Suprapubic skin (tissue), 4 donors: ENCODE data around the gene WDR73. TPM values are rescaled to one million over a fixed set of nuclear protein-coding genes. Genes with fewer than 3 reads are reported as not detected.

Experiments used
- DNase-seq, 2 donors: peaks; one replicate each; pipeline ENCODE4 v3.0.0-alpha.2; 2019; ENCODE audit warnings: low spot score in 2 of 2
- H3K27ac ChIP-seq: fragments of 200-600 bp; sonication (generic); one replicate; pipeline ENCODE4 v1.5.1; 2019
- H3K27me3 ChIP-seq: fragments of 200-600 bp; sonication (generic); one replicate; pipeline ENCODE4 v1.5.1; 2019
- H3K36me3 ChIP-seq: fragments of 200-600 bp; sonication (generic); one replicate; pipeline ENCODE4 v1.5.1; 2019
- H3K4me1 ChIP-seq: fragments of 200-600 bp; sonication (generic); one replicate; pipeline ENCODE4 v1.5.1; 2019
- H3K4me3 ChIP-seq: fragments of 200-600 bp; sonication (generic); one replicate; pipeline ENCODE4 v1.5.1; 2019; ENCODE audit warnings: mild to moderate bottlenecking
- H3K9me3 ChIP-seq: fragments of 200-600 bp; sonication (generic); one replicate; pipeline ENCODE4 v1.5.1; 2019
- EP300 ChIP-seq: sonication (generic); formaldehyde crosslinking; IDR thresholded peaks from one replicate; pipeline ENCODE4 v1.6.1; 2017; ENCODE audit warnings: antibody characterized with exemption
- POLR2A ChIP-seq, 2 donors: fragments of 450-650 bp; IDR thresholded peaks; one replicate each; pipeline ENCODE4 v1.6.1; 2017; ENCODE audit warnings: antibody characterized with exemption in 2 of 2, mild to moderate bottlenecking in 2 of 2, moderate library complexity in 2 of 2
- POLR2AphosphoS5 ChIP-seq, 3 donors: sonication (generic); formaldehyde crosslinking; IDR thresholded peaks; one replicate each; pipeline ENCODE4 v1.6.1; 2017; ENCODE audit warnings: antibody characterized with exemption in 3 of 3
- whole genome bisulfite sequencing: methylation state at CpG from one replicate; pipeline ENCODE4 v1.1.5; 2018; 5-methylcytosine and 5-hydroxymethylcytosine counted together
- total RNA-seq, 4 donors: library from RNA; depleted of rRNA; stranded (reverse); fragments of >200 nt; gene quantifications; one replicate each; pipeline ENCODE4 v1.1.0, GENCODE V29; 2016
- TF ChIP-seq, protein P1 (sequence below), 2 donors: fragments of 200-600 bp in 1 of 2; fragments of 450-650 bp in 1 of 2; sonication (generic) in 1 of 2; IDR thresholded peaks; one replicate each; pipeline ENCODE4 v1.5.1; 2016 to 2019; ENCODE audit warnings: antibody characterized with exemption in 2 of 2, mild to moderate bottlenecking in 1 of 2, moderate library complexity in 1 of 2

WDR73 gene
- total RNA-seq, 4 donors from 2014 or later, result 16.0 to 39.9 (median 27.2) TPM

DNA sequence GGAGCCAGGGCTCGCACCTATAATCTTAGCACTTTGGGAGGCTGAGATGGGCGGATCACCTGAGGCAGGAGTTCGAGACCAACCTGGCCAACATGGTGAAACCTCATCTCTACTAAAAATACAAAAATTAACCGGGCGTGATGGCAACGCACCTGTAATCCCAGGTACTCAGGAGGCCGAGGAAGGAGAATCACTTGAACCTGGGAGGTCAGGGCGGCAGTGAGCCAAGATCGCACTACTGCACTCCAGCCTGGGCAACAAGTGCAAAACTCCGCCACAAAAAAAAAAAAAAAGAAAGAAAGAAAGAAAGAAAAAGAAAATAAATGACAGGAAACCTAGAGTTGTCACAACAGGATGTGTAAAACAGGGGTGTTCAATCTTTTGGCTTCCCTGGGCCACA, 6.9 kb upstream of the WDR73 start:
- Histone ChIP-seq H3K27me3 (no peaks in the 10 kb centered on the region), H3K9me3 (no peaks in the 10 kb centered on the region), H3K36me3 (peaks cover 14% of the 10 kb centered on the region), H3K27ac (no peak overlapping the region), H3K4me3 (no peak overlapping the region), H3K4me1 (peaks cover 21% of the 10 kb centered on the region)
- TF ChIP-seq, protein P1, sequence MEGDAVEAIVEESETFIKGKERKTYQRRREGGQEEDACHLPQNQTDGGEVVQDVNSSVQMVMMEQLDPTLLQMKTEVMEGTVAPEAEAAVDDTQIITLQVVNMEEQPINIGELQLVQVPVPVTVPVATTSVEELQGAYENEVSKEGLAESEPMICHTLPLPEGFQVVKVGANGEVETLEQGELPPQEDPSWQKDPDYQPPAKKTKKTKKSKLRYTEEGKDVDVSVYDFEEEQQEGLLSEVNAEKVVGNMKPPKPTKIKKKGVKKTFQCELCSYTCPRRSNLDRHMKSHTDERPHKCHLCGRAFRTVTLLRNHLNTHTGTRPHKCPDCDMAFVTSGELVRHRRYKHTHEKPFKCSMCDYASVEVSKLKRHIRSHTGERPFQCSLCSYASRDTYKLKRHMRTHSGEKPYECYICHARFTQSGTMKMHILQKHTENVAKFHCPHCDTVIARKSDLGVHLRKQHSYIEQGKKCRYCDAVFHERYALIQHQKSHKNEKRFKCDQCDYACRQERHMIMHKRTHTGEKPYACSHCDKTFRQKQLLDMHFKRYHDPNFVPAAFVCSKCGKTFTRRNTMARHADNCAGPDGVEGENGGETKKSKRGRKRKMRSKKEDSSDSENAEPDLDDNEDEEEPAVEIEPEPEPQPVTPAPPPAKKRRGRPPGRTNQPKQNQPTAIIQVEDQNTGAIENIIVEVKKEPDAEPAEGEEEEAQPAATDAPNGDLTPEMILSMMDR (IDR thresholded peaks at IDR 0.05), result no peak
- TF ChIP-seq EP300 (no peak), POLR2AphosphoS5 (IDR thresholded peaks at IDR 0.05) (no peak), POLR2A (IDR thresholded peaks at IDR 0.05) (no peak)
- 96% methylated on average over 10 of the region's 10 CpGs for WGBS
- no peak for DNase-seq

DNA sequence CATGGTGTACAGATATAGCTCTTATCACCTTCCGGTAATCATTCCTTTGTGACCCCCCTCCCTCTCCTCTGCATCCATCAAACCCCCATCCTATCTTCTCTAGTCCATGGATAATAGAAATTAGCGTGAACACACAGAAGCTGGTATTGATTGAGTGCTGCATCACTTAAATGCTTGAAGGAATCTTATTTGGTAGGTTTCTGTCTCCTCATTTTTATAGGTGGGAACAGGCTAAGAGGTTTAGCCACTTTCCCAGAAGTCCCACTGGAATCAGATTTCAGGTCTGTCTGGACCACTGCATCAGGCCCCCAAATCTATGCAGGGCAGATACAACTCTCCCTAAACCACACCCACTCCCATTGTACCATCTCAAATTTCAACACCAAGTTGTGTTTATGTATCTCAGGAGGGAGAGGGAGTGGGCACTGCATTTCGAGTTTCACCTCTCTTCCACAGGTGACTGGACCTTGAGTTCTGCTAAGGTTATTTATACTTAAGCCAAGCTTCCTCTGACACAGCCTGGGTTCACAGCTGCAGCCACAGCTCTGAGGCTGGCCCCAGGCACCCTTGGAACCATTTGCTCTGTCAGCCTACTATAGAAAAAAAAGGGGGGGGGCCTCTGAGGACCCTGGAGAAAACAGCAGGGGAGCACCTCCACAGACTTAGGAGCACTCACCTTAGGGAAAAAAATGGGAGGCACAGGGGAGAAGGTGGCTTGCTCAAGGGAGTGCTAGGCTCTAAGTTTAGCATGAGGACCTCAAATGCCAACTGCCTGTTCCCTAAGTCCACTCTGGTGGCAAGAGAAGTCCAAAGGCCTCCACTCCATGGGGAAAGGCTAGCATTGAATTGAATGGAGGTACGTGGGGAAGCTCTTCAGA, 6.1 kb upstream of the WDR73 start:
- peaks cover 5% of the 10 kb centered on the region for H3K36me3 ChIP-seq
- H3K4me1 ChIP-seq, result peaks cover 26% of the 10 kb centered on the region
- H3K4me3 ChIP-seq, result no peak overlapping the region
- no peak for TF ChIP-seq EP300
- no peaks in the 10 kb centered on the region for H3K9me3 ChIP-seq
- no peaks in the 10 kb centered on the region for H3K27me3 ChIP-seq
- DNase-seq, result no peak
- H3K27ac ChIP-seq, result no peak overlapping the region
- WGBS, result 80% methylated on average over 4 of the region's 4 CpGs

DNA sequence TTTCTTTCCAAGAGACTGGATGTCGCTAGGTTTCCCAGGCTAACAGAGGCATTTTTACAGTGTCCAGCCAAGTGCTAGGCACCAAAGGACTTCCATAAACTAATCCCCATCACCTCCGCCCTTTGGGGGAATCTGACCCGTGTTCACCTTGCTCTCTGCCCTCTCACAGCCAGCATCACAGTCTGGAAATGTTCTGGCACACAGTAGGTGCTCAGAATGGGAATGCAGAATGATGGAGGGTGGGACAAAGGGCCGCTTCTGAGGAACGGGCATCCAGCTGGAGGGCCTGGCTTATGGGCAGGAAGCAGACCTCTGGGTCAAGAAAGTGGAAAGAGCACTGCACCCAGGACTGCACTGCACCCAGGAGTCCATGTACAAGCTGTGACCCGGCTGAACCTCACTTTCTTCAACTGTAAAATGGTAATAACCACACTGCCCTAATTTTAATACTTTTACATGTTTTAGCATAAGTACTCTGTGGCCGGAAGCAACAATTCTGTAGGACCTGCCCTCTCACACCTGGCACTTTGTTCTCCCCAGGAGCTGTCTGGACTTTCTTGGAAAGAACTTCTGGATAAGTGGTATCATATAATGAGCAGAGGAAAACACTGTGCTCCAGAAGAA, 4.8 kb upstream of the WDR73 start:
- H3K4me1 ChIP-seq, result peaks cover 32% of the 10 kb centered on the region
- H3K36me3 ChIP-seq, result no peaks in the 10 kb centered on the region
- peak overlapping the region; percentile 74 for H3K4me3 ChIP-seq
- WGBS, result 37% methylated on average over 6 of the region's 7 CpGs
- no peaks in the 10 kb centered on the region for H3K9me3 ChIP-seq
- TF ChIP-seq, protein P1 (IDR thresholded peaks at IDR 0.05), result no peak
- TF ChIP-seq EP300 (no peak), POLR2AphosphoS5 (IDR thresholded peaks at IDR 0.05) (no peak), POLR2A (IDR thresholded peaks at IDR 0.05) (no peak)
- peak overlapping the region; percentile 76 for H3K27ac ChIP-seq
- no peaks in the 10 kb centered on the region for H3K27me3 ChIP-seq
- no peak for DNase-seq

DNA sequence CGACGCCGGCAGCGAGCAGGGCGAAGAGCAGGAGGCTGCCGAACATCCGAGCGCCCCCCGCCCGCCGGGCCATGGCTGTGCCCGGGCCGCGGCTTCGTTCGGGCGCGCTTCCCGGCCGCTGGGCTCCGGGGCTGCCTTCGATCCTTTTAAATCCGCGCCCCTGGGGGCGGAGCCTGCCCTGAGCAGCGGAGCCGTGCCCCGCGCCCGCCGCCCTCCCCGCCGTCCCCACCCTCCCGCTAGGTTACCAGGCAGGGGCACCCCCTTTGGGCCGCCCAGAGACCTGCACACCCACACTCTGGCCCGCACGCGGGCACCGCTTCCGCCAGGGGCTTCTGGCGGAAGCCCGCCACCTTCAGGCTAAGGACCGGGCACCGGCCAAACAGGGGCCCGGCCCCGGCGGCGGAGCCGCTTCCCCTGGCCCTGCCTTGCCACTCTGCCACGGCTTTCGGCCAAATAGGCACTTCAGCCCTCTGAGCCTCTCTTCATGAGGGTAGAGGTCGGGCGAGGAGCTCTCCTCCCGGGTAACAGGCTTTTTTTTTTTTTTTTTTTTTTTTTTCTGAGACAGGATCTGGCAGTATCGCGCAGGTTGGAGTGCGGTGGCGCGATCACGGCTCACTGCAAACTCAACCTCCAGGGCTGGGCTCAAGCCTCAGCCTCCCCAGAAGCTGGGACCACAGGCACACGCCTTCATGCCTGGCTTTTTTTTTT, 4.2 kb upstream of the WDR73 start, which contains the start of gene NMB:
Gene NMB (minus strand): TSS at position 120 of the 708 bp plus-strand sequence. CDS start 47 bp downstream, at position 73.
- peak within 1 kb of the TSS; percentile 76 for H3K27ac ChIP-seq
- peak within 1 kb of the TSS; percentile 74 for H3K4me3 ChIP-seq
- WGBS, result 0% methylated on average over 13 of the region's 61 CpGs
- TF ChIP-seq, protein P1 (IDR thresholded peaks at IDR 0.05), result peak; percentile 36 to 74
- no peak for TF ChIP-seq EP300
- peak; percentile 85 to 88 for DNase-seq
- H3K4me1 ChIP-seq, result peaks cover 37% of the 10 kb centered on the region
- H3K36me3 ChIP-seq, result no peaks in the 10 kb centered on the region
- no peaks in the 10 kb centered on the region for H3K9me3 ChIP-seq
- H3K27me3 ChIP-seq, result no peaks in the 10 kb centered on the region

DNA sequence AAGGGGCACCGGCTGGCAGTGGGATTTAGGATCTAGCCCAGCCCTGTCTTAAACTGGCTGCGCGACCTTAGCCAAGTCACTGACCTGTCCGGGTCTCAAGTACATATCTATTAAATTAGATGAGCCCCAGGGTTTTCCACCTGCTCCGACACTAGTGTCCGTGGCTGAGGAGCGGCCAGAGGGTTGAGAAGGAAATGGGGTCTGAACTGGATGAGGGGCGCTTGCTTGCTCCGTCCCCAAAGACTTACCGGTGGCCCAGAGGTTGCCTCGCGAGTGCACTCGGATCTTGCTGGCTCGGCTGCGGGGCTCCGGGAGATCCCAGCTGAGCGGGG, 3.6 kb upstream of the WDR73 start:
- TF ChIP-seq, protein P1 (IDR thresholded peaks at IDR 0.05), result no peak
- TF ChIP-seq EP300 (no peak), POLR2AphosphoS5 (IDR thresholded peaks at IDR 0.05) (no peak), POLR2A (IDR thresholded peaks at IDR 0.05) (no peak)
- H3K4me3 ChIP-seq, result peak overlapping the region; percentile 74
- 35% methylated on average over 7 of the region's 17 CpGs for WGBS
- no peaks in the 10 kb centered on the region for H3K27me3 ChIP-seq
- H3K36me3 ChIP-seq, result no peaks in the 10 kb centered on the region
- H3K27ac ChIP-seq, result peak overlapping the region; percentile 76
- peaks cover 43% of the 10 kb centered on the region for H3K4me1 ChIP-seq
- H3K9me3 ChIP-seq, result no peaks in the 10 kb centered on the region
- no peak for DNase-seq
